Measurements from ENCODE around the gene SFTPA1. TPM values are rescaled to one million over a fixed set of nuclear protein-coding genes. Genes with fewer than 3 reads are reported as not detected.
"Not testable (repeated sequence)": the region's sequence is repeated elsewhere in the genome, so short reads cannot be mapped to it uniquely, and the experiment has no call there.

SFTPA1 gene
- total RNA-seq, 1 experiment from 2014 or later: not detected

GRCh38 chr10:79628988-79629954 is 18.5 kb downstream of the SFTPA1 start:
- CTCF ChIA-PET: interaction anchor here (1.2 kb wide), 1 partner anchor 13 kb away, joined by 4 read pairs; no protein-coding TSS in a partner anchor
- DNase-seq: no peak
- H3K4me1 Mint-ChIP-seq (ENCODE audit: low read depth, unreplicated experiment): no peaks in the 10 kb centered on the region
- intact Hi-C loops (cut with micrococcal nuclease; ENCODE audit: unreplicated experiment): no loop called here
- no peaks in the 10 kb centered on the region for H3K36me3 Mint-ChIP-seq (ENCODE audit: insufficient read depth, unreplicated experiment)
- H3K4me3 Mint-ChIP-seq (ENCODE audit: low read depth, unreplicated experiment): no peak overlapping the region
- TF ChIP-seq CTCF (IDR thresholded peaks at IDR 0.05; ENCODE audit: unreplicated experiment): no peak
- H3K9me3 Mint-ChIP-seq (ENCODE audit: low read depth, unreplicated experiment): no peaks in the 10 kb centered on the region
- H3K27me3 Mint-ChIP-seq (ENCODE audit: unreplicated experiment): peaks cover 30% of the 10 kb centered on the region
- H3K27ac Mint-ChIP-seq (ENCODE audit: unreplicated experiment): no peak overlapping the region
- BruUV-seq (replicated peaks): no TSS peak

- H3K9me3 Mint-ChIP-seq (ENCODE audit: low read depth, unreplicated experiment): no peaks in the 10 kb centered on the region
- BruUV-seq (replicated peaks): no TSS peak
- intact Hi-C loops (cut with micrococcal nuclease; ENCODE audit: unreplicated experiment): no loop called here
- peaks cover 30% of the 10 kb centered on the region for H3K27me3 Mint-ChIP-seq (ENCODE audit: unreplicated experiment)
- H3K36me3 Mint-ChIP-seq (ENCODE audit: insufficient read depth, unreplicated experiment): no peaks in the 10 kb centered on the region
- H3K27ac Mint-ChIP-seq (ENCODE audit: unreplicated experiment): no peak overlapping the region
- CTCF ChIA-PET: no interaction called here
- no peak for DNase-seq
- no peaks in the 10 kb centered on the region for H3K4me1 Mint-ChIP-seq (ENCODE audit: low read depth, unreplicated experiment)
- no peak overlapping the region for H3K4me3 Mint-ChIP-seq (ENCODE audit: low read depth, unreplicated experiment)
- TF ChIP-seq CTCF (IDR thresholded peaks at IDR 0.05; ENCODE audit: unreplicated experiment): no peak
Observed at GRCh38 chr10:79629955-79630327, 19.2 kb downstream of the SFTPA1 start.

- H3K36me3 Mint-ChIP-seq (ENCODE audit: insufficient read depth, unreplicated experiment); H3K4me3 Mint-ChIP-seq (ENCODE audit: low read depth, unreplicated experiment); CTCF ChIA-PET; H3K4me1 Mint-ChIP-seq (ENCODE audit: low read depth, unreplicated experiment); H3K27me3 Mint-ChIP-seq (ENCODE audit: unreplicated experiment); H3K9me3 Mint-ChIP-seq (ENCODE audit: low read depth, unreplicated experiment); H3K27ac Mint-ChIP-seq (ENCODE audit: unreplicated experiment); BruUV-seq (replicated peaks); DNase-seq; intact Hi-C loops (cut with micrococcal nuclease; ENCODE audit: unreplicated experiment): not testable (repeated sequence)
Observed at GRCh38 chr10:79636654-79637199, 26.0 kb downstream of the SFTPA1 start.

GRCh38 chr10:79638318-79638717 is 27.6 kb downstream of the SFTPA1 start:
- CTCF ChIA-PET: no interaction called here
- Mint-ChIP-seq H3K27me3 (ENCODE audit: unreplicated experiment) (no peaks in the 10 kb centered on the region), H3K4me3 (ENCODE audit: low read depth, unreplicated experiment) (no peak overlapping the region)

GRCh38 chr10:79652695-79653094 is 42.0 kb downstream of the SFTPA1 start:
- H3K36me3 Mint-ChIP-seq (ENCODE audit: insufficient read depth, unreplicated experiment); DNase-seq; H3K9me3 Mint-ChIP-seq (ENCODE audit: low read depth, unreplicated experiment); H3K27ac Mint-ChIP-seq (ENCODE audit: unreplicated experiment); H3K4me1 Mint-ChIP-seq (ENCODE audit: low read depth, unreplicated experiment); H3K4me3 Mint-ChIP-seq (ENCODE audit: low read depth, unreplicated experiment); intact Hi-C loops (cut with micrococcal nuclease; ENCODE audit: unreplicated experiment); CTCF ChIA-PET; BruUV-seq (replicated peaks); H3K27me3 Mint-ChIP-seq (ENCODE audit: unreplicated experiment): not testable (repeated sequence)

More at GRCh38 chr10:79638318-79638717, 27.6 kb downstream of the SFTPA1 start:
- no peak for TF ChIP-seq CTCF (IDR thresholded peaks at IDR 0.05; ENCODE audit: unreplicated experiment)
- no peaks in the 10 kb centered on the region for H3K36me3 Mint-ChIP-seq (ENCODE audit: insufficient read depth, unreplicated experiment)
- H3K27ac Mint-ChIP-seq (ENCODE audit: unreplicated experiment): no peak overlapping the region
- no peak for DNase-seq
- no peaks in the 10 kb centered on the region for H3K9me3 Mint-ChIP-seq (ENCODE audit: low read depth, unreplicated experiment)
- intact Hi-C loops (cut with micrococcal nuclease; ENCODE audit: unreplicated experiment): no loop called here
- no peaks in the 10 kb centered on the region for H3K4me1 Mint-ChIP-seq (ENCODE audit: low read depth, unreplicated experiment)
- no TSS peak for BruUV-seq (replicated peaks)

- H3K9me3 Mint-ChIP-seq (ENCODE audit: low read depth, unreplicated experiment); H3K27me3 Mint-ChIP-seq (ENCODE audit: unreplicated experiment); H3K4me1 Mint-ChIP-seq (ENCODE audit: low read depth, unreplicated experiment); DNase-seq; H3K27ac Mint-ChIP-seq (ENCODE audit: unreplicated experiment); CTCF ChIA-PET; intact Hi-C loops (cut with micrococcal nuclease; ENCODE audit: unreplicated experiment); BruUV-seq (replicated peaks); H3K36me3 Mint-ChIP-seq (ENCODE audit: insufficient read depth, unreplicated experiment); H3K4me3 Mint-ChIP-seq (ENCODE audit: low read depth, unreplicated experiment): not testable (repeated sequence)
Observed at GRCh38 chr10:79663287-79663686, 52.5 kb downstream of the SFTPA1 start.

- H3K9me3 Mint-ChIP-seq (ENCODE audit: low read depth, unreplicated experiment); CTCF ChIA-PET; BruUV-seq (replicated peaks); H3K36me3 Mint-ChIP-seq (ENCODE audit: insufficient read depth, unreplicated experiment); H3K4me1 Mint-ChIP-seq (ENCODE audit: low read depth, unreplicated experiment); H3K27me3 Mint-ChIP-seq (ENCODE audit: unreplicated experiment); DNase-seq; H3K27ac Mint-ChIP-seq (ENCODE audit: unreplicated experiment); H3K4me3 Mint-ChIP-seq (ENCODE audit: low read depth, unreplicated experiment); intact Hi-C loops (cut with micrococcal nuclease; ENCODE audit: unreplicated experiment): not testable (repeated sequence)
Observed at GRCh38 chr10:79664686-79665085, 53.9 kb downstream of the SFTPA1 start.
